ENCODE data around the gene B3GNT3. TPM values are rescaled to one million over a fixed set of nuclear protein-coding genes. Genes with fewer than 3 reads are reported as not detected.

The B3GNT3 gene
- total and polyA plus RNA-seq, 10 donors = 0.05 to 1.6 (median 0.75) TPM; not detected in 3

DNA sequence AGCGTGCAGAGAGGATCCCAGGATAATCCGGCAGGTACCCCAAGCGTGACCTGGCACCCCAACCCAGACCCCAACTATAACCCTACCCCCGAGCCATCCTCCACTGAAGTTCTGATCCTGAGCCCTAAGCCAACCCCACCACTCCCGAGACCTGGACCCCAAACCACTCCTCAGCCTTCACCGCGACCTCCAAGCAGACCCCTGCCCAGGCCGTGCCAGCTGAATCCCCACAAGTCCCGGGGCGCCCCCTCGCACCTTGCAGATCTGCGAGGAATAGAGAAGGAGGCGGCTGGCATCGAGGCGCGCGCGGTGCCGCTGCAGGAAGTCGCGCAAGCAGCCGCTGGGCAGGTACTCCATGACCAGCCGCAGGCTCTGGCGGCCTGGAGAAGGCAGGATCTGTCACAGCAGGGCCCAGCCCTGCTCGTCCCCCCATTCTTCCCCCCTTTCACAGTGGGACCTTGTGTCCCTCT lies 36.5 kb downstream of the B3GNT3 start:
- TF ChIP-seq POLR2A (IDR thresholded peaks at IDR 0.05) = no peak
- TF ChIP-seq, protein P1, sequence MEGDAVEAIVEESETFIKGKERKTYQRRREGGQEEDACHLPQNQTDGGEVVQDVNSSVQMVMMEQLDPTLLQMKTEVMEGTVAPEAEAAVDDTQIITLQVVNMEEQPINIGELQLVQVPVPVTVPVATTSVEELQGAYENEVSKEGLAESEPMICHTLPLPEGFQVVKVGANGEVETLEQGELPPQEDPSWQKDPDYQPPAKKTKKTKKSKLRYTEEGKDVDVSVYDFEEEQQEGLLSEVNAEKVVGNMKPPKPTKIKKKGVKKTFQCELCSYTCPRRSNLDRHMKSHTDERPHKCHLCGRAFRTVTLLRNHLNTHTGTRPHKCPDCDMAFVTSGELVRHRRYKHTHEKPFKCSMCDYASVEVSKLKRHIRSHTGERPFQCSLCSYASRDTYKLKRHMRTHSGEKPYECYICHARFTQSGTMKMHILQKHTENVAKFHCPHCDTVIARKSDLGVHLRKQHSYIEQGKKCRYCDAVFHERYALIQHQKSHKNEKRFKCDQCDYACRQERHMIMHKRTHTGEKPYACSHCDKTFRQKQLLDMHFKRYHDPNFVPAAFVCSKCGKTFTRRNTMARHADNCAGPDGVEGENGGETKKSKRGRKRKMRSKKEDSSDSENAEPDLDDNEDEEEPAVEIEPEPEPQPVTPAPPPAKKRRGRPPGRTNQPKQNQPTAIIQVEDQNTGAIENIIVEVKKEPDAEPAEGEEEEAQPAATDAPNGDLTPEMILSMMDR (IDR thresholded peaks at IDR 0.05 in 8 of 11, conservative IDR thresholded peaks at IDR 0.05 in 3 of 11) = no peak
- peak in 1 of 3 donors; percentile 79 for TF ChIP-seq POLR2AphosphoS5 (IDR thresholded peaks at IDR 0.05)
- DNase-seq = no peak
- WGBS, 5 donors = 91 to 95% (median 93%) methylated on average over 22 to 25 of the region's 25 CpGs
- no peak overlapping the region for H3K27ac ChIP-seq
- H3K4me3 ChIP-seq = no peak overlapping the region
- peaks cover 0 to 53% (median 3%) of the 10 kb centered on the region in 6 donors for H3K4me1 ChIP-seq
- intact Hi-C loops (cut with DNase I; ENCODE audit: low total_unique reads) = no loop called here
- no peaks in the 10 kb centered on the region for H3K27me3 ChIP-seq (replicated peaks in 1 of 7)
- H3K9me3 ChIP-seq = no peaks in the 10 kb centered on the region
- H3K36me3 ChIP-seq = peaks cover 7 to 100% (median 90%) of the 10 kb centered on the region in 6 donors

DNA sequence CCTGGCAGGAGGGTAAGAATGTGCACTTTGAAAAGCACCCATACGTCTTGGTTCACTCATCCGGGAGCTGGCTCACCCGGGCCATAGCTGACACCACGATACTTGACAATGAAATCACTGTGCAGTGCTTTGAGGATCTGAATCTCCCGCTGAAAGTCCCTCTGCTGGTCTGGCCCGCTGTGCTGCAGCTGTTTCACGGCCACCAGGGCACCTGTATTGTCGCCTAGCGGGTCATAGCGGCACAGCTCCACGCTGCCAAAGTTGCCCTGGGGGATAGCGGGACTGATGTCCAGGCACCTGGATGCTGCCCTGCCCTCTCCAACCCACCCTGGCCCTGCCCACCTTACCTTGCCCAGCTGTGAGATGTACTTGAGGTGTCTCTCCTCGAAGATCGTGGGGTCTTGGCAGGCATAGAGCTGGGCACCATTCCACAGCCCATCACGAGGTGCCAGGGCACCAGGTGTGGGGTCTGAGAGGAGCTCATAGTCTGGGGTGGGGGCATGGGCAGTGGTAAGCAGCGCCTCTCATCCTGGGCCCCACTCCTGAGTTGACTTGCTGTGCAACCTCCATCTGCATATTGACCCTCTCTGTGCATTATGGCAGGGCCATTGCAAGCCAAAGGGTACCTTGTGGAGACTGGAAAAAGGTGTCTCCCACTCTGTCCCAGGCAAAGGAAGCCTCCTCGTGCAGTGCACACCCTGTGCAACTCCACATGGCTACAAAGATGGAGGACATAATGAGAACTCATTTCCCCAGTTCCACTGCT lies 37.7 kb downstream of the B3GNT3 start:
- intact Hi-C loops (cut with DNase I; ENCODE audit: low total_unique reads) = no loop called here
- Histone ChIP-seq H3K4me1 (peaks cover 0 to 43% (median 0%) of the 10 kb centered on the region in 6 donors), H3K36me3 (peaks cover 7 to 100% (median 92%) of the 10 kb centered on the region in 6 donors), H3K4me3 (no peak overlapping the region), H3K27ac (no peak overlapping the region), H3K27me3 (replicated peaks in 1 of 7) (no peaks in the 10 kb centered on the region), H3K9me3 (no peaks in the 10 kb centered on the region)
- TF ChIP-seq, protein P1 (IDR thresholded peaks at IDR 0.05 in 8 of 11, conservative IDR thresholded peaks at IDR 0.05 in 3 of 11) = no peak
- TF ChIP-seq POLR2AphosphoS5 (IDR thresholded peaks at IDR 0.05) (peak in 2 of 3 donors; percentile 3 to 77), POLR2A (IDR thresholded peaks at IDR 0.05) (no peak)
- no peak for DNase-seq
- 93 to 95% (median 95%) methylated on average over 13 to 17 of the region's 17 CpGs for WGBS, 5 donors

DNA sequence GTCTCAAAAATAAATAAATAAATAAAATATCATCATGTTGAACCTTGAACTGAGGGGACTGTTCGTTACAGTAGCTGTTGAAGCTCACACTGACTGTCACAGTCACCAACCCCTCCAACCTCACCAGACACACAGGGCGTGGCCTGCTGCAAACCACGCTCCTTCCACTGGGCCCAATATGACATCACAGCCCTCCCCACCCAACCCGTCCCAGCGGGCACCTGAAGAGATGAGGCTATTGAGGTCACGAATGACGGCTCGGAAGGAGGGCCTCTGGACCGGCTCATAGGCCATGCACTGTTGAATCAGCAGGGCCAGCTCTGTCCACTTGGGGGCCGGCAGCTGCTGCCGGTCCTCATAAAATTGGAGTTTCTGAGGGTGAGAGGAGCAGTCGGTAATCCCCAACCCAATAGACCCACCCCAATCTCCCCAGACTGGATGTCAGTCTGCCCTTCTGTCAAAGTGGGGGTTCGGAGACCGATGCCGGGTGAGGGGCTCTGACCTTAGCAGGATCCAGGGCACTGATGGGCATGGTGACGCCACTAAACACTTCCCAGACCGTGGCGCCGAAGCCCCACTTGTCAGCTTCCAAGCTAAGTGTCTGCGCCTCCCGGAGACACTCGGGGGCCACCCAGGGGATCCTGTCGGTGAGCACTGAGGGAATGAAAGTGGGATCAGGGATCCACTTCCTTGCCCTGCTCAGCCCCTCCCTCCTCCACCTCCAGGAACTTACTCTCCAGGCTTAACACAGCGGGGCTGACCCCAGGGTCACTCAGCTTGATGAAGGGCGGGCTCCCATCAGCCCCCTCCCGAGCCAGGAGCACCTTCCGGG lies 39.6 kb downstream of the B3GNT3 start:
- 90 to 94% (median 91%) methylated on average over 22 to 27 of the region's 27 CpGs for WGBS, 5 donors
- H3K27me3 ChIP-seq (replicated peaks in 1 of 7) = no peaks in the 10 kb centered on the region
- TF ChIP-seq, protein P1 (IDR thresholded peaks at IDR 0.05 in 8 of 11, conservative IDR thresholded peaks at IDR 0.05 in 3 of 11) = no peak
- no peak for TF ChIP-seq POLR2A (IDR thresholded peaks at IDR 0.05)
- TF ChIP-seq POLR2AphosphoS5 (IDR thresholded peaks at IDR 0.05) = peak in 1 of 3 donors; percentile 56
- H3K9me3 ChIP-seq = no peaks in the 10 kb centered on the region
- intact Hi-C loops (cut with DNase I; ENCODE audit: low total_unique reads) = no loop called here
- no peak overlapping the region for H3K4me3 ChIP-seq
- H3K4me1 ChIP-seq = peaks cover 0 to 27% (median 0%) of the 10 kb centered on the region in 6 donors
- H3K36me3 ChIP-seq = peaks cover 7 to 100% (median 99%) of the 10 kb centered on the region in 6 donors
- H3K27ac ChIP-seq = peak overlapping the region in 1 of 8 donors; percentile 35
- DNase-seq = no peak

Data from spleen (tissue), 11 donors.